ENCODE data around the gene SLC66A3. TPM values are rescaled to one million over a fixed set of nuclear protein-coding genes. Genes with fewer than 3 reads are reported as not detected.

The SLC66A3 gene
- total and polyA plus RNA-seq, 3 donors from 2014 or later: 23.3 to 46.0 (median 38.9) TPM

GRCh38 chr2:11177871-11178690 is 22.8 kb downstream of the SLC66A3 start:
- TF ChIP-seq, protein P1, sequence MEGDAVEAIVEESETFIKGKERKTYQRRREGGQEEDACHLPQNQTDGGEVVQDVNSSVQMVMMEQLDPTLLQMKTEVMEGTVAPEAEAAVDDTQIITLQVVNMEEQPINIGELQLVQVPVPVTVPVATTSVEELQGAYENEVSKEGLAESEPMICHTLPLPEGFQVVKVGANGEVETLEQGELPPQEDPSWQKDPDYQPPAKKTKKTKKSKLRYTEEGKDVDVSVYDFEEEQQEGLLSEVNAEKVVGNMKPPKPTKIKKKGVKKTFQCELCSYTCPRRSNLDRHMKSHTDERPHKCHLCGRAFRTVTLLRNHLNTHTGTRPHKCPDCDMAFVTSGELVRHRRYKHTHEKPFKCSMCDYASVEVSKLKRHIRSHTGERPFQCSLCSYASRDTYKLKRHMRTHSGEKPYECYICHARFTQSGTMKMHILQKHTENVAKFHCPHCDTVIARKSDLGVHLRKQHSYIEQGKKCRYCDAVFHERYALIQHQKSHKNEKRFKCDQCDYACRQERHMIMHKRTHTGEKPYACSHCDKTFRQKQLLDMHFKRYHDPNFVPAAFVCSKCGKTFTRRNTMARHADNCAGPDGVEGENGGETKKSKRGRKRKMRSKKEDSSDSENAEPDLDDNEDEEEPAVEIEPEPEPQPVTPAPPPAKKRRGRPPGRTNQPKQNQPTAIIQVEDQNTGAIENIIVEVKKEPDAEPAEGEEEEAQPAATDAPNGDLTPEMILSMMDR (IDR thresholded peaks at IDR 0.05): no peak
- TF ChIP-seq POLR2A (IDR thresholded peaks at IDR 0.05): no peak
- Histone ChIP-seq H3K4me3 (no peak overlapping the region), H3K27ac (no peak overlapping the region), H3K36me3 (ENCODE audit: low read depth, missing control alignments) (no peaks in the 10 kb centered on the region), H3K27me3 (no peaks in the 10 kb centered on the region), H3K9me3 (no peaks in the 10 kb centered on the region), H3K4me1 (no peaks in the 10 kb centered on the region)
- WGBS, 2 donors: 65 to 67% methylated on average over 5 of the region's 5 CpGs
- DNase-seq: no peak
- intact Hi-C loops (cut with DNase I; ENCODE audit: low total_unique reads): no loop called here

GRCh38 chr2:11179196-11179595 is 23.9 kb downstream of the SLC66A3 start:
- Histone ChIP-seq H3K4me1 (no peaks in the 10 kb centered on the region), H3K27me3 (no peaks in the 10 kb centered on the region), H3K36me3 (ENCODE audit: low read depth, missing control alignments) (no peaks in the 10 kb centered on the region), H3K9me3 (no peaks in the 10 kb centered on the region), H3K4me3 (no peak overlapping the region), H3K27ac (no peak overlapping the region)
- 77 to 79% methylated on average over 4 of the region's 4 CpGs for WGBS, 2 donors
- DNase-seq: no peak
- intact Hi-C loops (cut with DNase I; ENCODE audit: low total_unique reads): no loop called here
- TF ChIP-seq, protein P1 (IDR thresholded peaks at IDR 0.05): no peak

- Histone ChIP-seq H3K9me3 (no peaks in the 10 kb centered on the region), H3K4me3 (no peak overlapping the region), H3K36me3 (ENCODE audit: low read depth, missing control alignments) (no peaks in the 10 kb centered on the region), H3K27ac (no peak overlapping the region), H3K4me1 (no peaks in the 10 kb centered on the region), H3K27me3 (no peaks in the 10 kb centered on the region)
- WGBS, 2 donors: 79 to 91% methylated on average over 4 of the region's 4 CpGs
- intact Hi-C loops (cut with DNase I; ENCODE audit: low total_unique reads): no loop called here
- no peak for TF ChIP-seq POLR2A (IDR thresholded peaks at IDR 0.05)
- TF ChIP-seq, protein P1 (IDR thresholded peaks at IDR 0.05): no peak
- no peak for DNase-seq
Observed at GRCh38 chr2:11179899-11180298, 24.6 kb downstream of the SLC66A3 start.

DNA sequence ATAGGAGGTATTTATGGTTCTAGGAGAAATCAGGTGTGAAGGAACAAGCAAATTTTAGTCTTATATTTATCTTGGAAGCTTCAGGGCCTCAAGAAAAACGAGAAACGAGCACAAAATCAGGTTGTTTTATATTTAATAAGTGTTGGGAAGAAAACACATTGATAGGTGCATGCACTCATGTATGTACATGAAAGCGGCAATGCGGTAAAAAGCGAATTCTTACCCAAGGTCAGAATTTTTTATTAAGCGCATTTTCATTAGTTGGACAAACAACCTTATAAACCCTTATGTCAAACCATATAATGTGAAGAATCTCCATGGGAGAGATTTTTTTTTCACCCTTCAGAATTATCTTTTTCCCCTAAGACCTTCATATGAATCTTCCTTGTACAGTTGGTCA is 25.4 kb downstream of the SLC66A3 start:
- Histone ChIP-seq H3K36me3 (ENCODE audit: low read depth, missing control alignments) (no peaks in the 10 kb centered on the region), H3K27ac (no peak overlapping the region), H3K27me3 (no peaks in the 10 kb centered on the region), H3K9me3 (no peaks in the 10 kb centered on the region), H3K4me1 (no peaks in the 10 kb centered on the region), H3K4me3 (no peak overlapping the region)
- WGBS, 2 donors: 84 to 86% methylated on average over 6 of the region's 6 CpGs
- DNase-seq: no peak
- TF ChIP-seq POLR2A (IDR thresholded peaks at IDR 0.05): no peak
- TF ChIP-seq, protein P1 (IDR thresholded peaks at IDR 0.05): no peak
- intact Hi-C loops (cut with DNase I; ENCODE audit: low total_unique reads): no loop called here

- no peak for DNase-seq
- H3K27me3 ChIP-seq: no peaks in the 10 kb centered on the region
- H3K4me3 ChIP-seq: no peak overlapping the region
- H3K4me1 ChIP-seq: no peaks in the 10 kb centered on the region
- intact Hi-C loops (cut with DNase I; ENCODE audit: low total_unique reads): no loop called here
- no peak overlapping the region for H3K27ac ChIP-seq
- TF ChIP-seq POLR2A (IDR thresholded peaks at IDR 0.05): no peak
- TF ChIP-seq, protein P1 (IDR thresholded peaks at IDR 0.05): no peak
- H3K36me3 ChIP-seq (ENCODE audit: low read depth, missing control alignments): no peaks in the 10 kb centered on the region
- no peaks in the 10 kb centered on the region for H3K9me3 ChIP-seq
- 90 to 97% methylated on average over 2 of the region's 2 CpGs for WGBS, 2 donors
Observed at GRCh38 chr2:11182951-11183350, 27.7 kb downstream of the SLC66A3 start.

Measured in testis (tissue), 3 donors.